Measurements from ENCODE around the gene SIRPD. TPM values are rescaled to one million over a fixed set of nuclear protein-coding genes. Genes with fewer than 3 reads are reported as not detected.

The SIRPD gene
- total and polyA plus RNA-seq, 5 experiments from 2014 or later, result 0.22 to 0.58 (median 0.32) TPM; not detected in 1

DNA sequence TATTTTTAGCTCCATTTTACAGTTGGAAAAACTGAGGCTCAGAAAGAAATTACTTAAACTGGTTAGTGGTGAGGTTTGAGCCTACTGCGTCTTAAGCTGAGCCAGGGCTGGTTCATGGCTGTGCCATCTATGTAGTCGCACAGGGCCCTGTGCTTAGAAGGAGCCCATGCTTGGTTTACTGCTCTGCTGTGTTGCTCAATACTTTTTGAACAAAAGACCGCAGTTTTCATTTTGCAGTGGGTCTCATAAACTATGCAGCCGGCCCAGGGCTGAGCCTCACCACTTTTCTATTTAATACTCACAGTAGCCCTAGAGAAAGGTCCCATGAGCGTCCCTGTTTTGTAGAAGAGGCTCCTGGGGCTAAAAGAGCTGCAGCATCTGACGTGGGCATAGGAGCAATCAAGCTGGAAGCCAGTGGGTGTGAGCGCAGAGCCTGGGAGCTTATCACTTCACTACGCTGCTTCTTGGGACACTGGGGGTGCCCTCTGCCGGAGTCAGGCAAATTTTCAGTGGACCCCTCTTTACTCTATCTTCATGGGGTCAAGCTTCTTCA is 66.8 kb downstream of the SIRPD start:
- Mint-ChIP-seq H3K4me1 (peaks cover 0 to 36% (median 13%) of the 10 kb centered on the region in 4 donors), H3K27me3 (peaks cover 7 to 29% (median 12%) of the 10 kb centered on the region in 5 donors), H3K36me3 (no peaks in the 10 kb centered on the region), H3K4me3 (peak overlapping the region in 1 of 10 donors; percentile 54), H3K27ac (peak overlapping the region in 1 of 10 donors; percentile 24), H3K9me3 (no peaks in the 10 kb centered on the region)
- ATAC-seq, result no peak
- POLR2A ChIA-PET, result no interaction called here
- DNase-seq, result no peak

DNA sequence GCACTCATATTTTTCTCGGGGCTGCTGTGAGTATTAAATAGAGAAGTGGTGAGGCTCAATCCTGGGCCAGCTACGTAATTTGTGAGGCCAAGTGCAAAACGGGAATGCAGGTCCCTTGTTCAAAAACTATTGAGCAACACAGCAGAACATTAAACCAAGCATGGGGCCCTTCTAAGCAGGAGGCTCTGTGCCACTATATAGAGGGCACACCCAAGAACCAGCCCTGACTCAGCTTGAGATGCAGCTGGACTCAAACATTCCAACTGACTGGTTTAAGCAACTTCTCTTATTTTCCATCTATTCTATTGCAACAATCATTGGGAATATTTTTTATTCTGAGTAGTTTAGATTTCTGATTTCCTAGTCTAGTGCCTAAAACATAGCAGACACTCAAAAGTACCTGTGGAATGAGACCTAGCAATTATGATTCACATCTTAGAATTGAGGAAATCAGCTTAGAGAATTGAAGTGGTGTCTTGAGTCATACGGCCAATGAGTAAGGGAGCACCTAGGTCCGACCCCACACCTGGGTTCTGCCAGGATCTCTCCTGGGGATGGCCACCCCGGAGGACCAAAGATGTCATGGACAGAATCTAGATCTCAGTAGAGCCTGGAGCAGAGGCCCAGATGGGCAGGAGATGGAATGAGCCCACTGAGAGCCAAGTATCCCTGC is 67.6 kb downstream of the SIRPD start:
- no peaks in the 10 kb centered on the region for H3K9me3 Mint-ChIP-seq
- POLR2A ChIA-PET, result no interaction called here
- no peak for DNase-seq
- ATAC-seq, result no peak
- no peaks in the 10 kb centered on the region for H3K36me3 Mint-ChIP-seq
- H3K27ac Mint-ChIP-seq, result no peak overlapping the region
- H3K27me3 Mint-ChIP-seq, result peaks cover 10 to 29% (median 12%) of the 10 kb centered on the region in 5 donors
- peaks cover 0 to 32% (median 13%) of the 10 kb centered on the region in 4 donors for H3K4me1 Mint-ChIP-seq
- H3K4me3 Mint-ChIP-seq, result peak overlapping the region in 1 of 10 donors; percentile 48

DNA sequence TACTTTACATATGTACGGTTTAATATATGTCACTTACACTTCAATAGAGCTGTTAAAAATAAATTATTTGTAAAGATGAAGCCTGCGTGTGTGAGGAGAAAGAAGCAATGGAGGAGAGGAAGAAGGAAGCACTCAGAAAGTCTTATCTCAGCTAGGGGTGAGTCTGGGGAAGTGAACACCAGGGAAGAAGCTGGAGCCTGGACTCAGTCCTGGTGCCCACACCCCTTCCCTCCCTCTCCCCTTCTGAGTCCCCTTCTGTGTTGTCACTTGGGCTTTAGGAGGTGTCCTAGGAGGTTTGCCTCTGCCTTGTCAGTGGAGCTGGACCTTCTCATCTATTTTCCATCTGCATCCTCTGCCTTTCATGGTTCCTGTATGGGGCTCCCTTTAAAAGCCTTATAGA is 68.2 kb downstream of the SIRPD start:
- POLR2A ChIA-PET, result no interaction called here
- Mint-ChIP-seq H3K4me3 (peak overlapping the region in 1 of 10 donors; percentile 48), H3K36me3 (no peaks in the 10 kb centered on the region), H3K27me3 (peaks cover 7 to 34% (median 15%) of the 10 kb centered on the region in 5 donors), H3K9me3 (no peaks in the 10 kb centered on the region), H3K4me1 (peaks cover 0 to 26% (median 13%) of the 10 kb centered on the region in 4 donors), H3K27ac (no peak overlapping the region)
- DNase-seq (no peak), ATAC-seq (no peak)

DNA sequence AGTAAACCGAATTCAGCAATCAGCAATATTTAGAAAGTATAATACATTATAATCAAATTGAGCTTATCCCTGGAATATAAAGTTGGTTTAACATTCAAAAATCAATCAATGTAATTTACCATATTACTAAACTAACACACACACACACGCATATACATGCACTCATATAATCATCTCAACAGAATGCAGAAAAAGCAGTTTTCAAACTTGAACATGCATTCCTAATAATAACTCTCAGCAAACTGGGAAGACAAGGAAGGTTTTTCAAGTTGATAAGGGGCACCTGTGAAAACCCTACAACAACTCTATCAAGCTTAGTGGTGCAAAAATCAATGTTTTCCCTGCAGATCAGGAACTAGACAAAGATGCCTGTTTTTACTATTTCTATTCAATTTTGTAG is 70.9 kb downstream of the SIRPD start:
- Mint-ChIP-seq H3K4me1 (peaks cover 0 to 4% (median 2%) of the 10 kb centered on the region in 4 donors), H3K36me3 (no peaks in the 10 kb centered on the region), H3K4me3 (no peak overlapping the region), H3K27ac (no peak overlapping the region), H3K27me3 (peaks cover 20 to 53% (median 35%) of the 10 kb centered on the region in 5 donors), H3K9me3 (no peaks in the 10 kb centered on the region)
- DNase-seq, result no peak
- no peak for ATAC-seq
- POLR2A ChIA-PET, result no interaction called here

DNA sequence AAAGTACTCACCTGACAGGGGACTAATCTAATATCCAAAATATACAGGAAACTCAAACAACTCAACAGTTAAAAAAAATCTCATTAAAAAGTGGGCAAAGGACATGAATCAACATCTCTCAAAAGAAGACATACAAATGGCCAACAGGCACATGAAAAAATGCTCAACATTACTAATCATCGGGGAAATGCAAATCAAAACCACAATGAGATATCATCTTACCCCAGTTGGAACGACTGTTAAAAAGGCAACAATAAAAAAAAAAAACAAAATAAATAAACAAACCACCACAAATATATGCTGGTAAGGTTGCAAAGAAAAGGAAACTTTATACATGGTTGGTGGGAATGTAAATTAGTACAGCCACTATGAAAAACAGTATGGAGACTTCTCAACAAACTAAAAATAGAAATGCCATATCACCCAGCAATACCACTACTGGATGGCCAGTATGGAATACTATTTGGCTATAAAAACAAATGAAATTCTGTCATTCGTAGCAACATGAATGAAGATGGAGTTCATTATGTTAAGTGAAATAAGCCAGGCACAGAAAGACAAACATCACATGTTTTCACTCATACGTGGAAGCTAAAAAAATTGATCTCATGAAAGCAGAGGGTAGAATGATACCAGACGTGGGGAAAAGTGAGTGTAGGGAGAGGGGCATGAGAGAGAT is 72.9 kb downstream of the SIRPD start:
- Mint-ChIP-seq H3K27ac (no peak overlapping the region), H3K27me3 (peaks cover 23 to 64% (median 35%) of the 10 kb centered on the region in 5 donors), H3K4me3 (no peak overlapping the region), H3K9me3 (no peaks in the 10 kb centered on the region), H3K4me1 (no peaks in the 10 kb centered on the region), H3K36me3 (no peaks in the 10 kb centered on the region)
- POLR2A ChIA-PET, result no interaction called here
- DNase-seq (no peak), ATAC-seq (no peak)

Other genes starting within 250 kb of the SIRPD start
- gene SDCBP2, start 228.6 kb downstream of the SIRPD start, total RNA-seq, result 1 to 10 TPM; 2.7 to 3.3 TPM
- gene SDCBP2, start 228.6 kb downstream of the SIRPD start, polyA plus RNA-seq, result 1 to 10 TPM in 1 of 3 donors, under 1 TPM in 2; 0.81 to 1.5 (median 0.98) TPM
- 10 to 100 TPM; 79.0 to 79.4 TPM for gene FKBP1A, start 164.7 kb downstream of the SIRPD start, total RNA-seq
- 10 to 100 TPM; 47.2 to 50.4 (median 50.1) TPM for gene FKBP1A, start 164.7 kb downstream of the SIRPD start, polyA plus RNA-seq
- gene NSFL1C, start 90.9 kb downstream of the SIRPD start, total RNA-seq, result 10 to 100 TPM; 70.3 to 72.6 TPM
- gene NSFL1C, start 90.9 kb downstream of the SIRPD start, polyA plus RNA-seq, result 10 to 100 TPM; 68.1 to 82.8 (median 77.0) TPM
- gene SIRPB2, start 66.3 kb downstream of the SIRPD start, total RNA-seq, result not detected
- gene SIRPB2, start 66.3 kb downstream of the SIRPD start, polyA plus RNA-seq, result not detected
- 10 to 100 TPM; 13.3 to 14.8 TPM for gene SIRPB1, start 62.3 kb upstream of the SIRPD start, total RNA-seq
- 1 to 10 TPM in 2 of 3 donors, under 1 TPM in 1; 0.23 to 6.1 (median 3.3) TPM for gene SIRPB1, start 62.3 kb upstream of the SIRPD start, polyA plus RNA-seq
- 10 to 100 TPM; 47.5 to 52.2 TPM for gene SIRPG, start 100.1 kb upstream of the SIRPD start, total RNA-seq
- 100 to 1,000 TPM; 165 to 246 (median 187) TPM for gene SIRPG, start 100.1 kb upstream of the SIRPD start, polyA plus RNA-seq

Data from naive thymus-derived CD8-positive, alpha-beta T cell (primary cell).